ENCODE data around the gene ADAM8. TPM values are rescaled to one million over a fixed set of nuclear protein-coding genes. Genes with fewer than 3 reads are reported as not detected.

ADAM8 gene
- total and polyA plus RNA-seq, 12 donors = 0.61 to 7.7 (median 3.8) TPM

DNA sequence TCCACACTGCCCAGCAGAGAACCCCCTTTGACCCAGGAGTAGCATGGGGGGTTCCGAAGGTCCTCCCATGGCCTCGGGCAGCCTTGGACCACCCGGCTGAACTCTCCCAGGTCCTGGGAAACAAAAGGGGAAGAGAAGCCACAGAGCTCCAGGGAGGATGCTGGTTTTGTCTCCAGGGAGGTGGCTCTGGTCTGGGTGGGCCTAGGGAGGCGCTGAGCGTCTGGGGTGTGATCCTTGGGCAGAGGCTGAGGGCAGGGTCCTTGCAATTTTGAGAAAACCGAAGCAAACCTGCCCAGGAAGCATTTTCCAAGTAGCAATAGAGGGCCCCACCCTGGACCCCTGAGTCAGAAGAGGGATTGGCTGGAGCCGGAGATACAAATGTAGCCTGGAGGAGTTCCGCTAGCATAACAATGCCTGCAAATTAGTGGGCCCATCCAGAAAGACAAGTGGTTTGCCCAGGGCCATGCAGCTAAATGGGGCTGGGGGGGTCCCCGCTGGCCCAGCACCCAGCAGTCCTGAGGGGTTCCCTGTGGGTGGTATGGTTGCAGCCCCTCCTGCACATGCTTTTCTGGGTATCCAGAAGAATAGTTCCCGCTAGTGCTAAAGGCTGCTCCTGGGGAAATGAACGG is 44.6 kb downstream of the ADAM8 start:
- Histone ChIP-seq H3K27me3 (peaks cover 75% of the 10 kb centered on the region), H3K4me3 (no peak overlapping the region), H3K27ac (no peak overlapping the region), H3K9me3 (replicated peaks in 1 of 3) (no peaks in the 10 kb centered on the region), H3K4me1 (replicated peaks in 1 of 2) (peaks cover 0 to 8% of the 10 kb centered on the region in 2 donors), H3K36me3 (replicated peaks in 1 of 2) (no peaks in the 10 kb centered on the region)
- DNase-seq = no peak
- no peak for TF ChIP-seq CTCF (IDR thresholded peaks at IDR 0.05)
- TF ChIP-seq POLR2A (IDR thresholded peaks at IDR 0.05) = no peak
- 54 to 70% (median 64%) methylated on average over 8 to 11 of the region's 11 CpGs for WGBS, 4 donors
- intact Hi-C loops (cut with DNase I) = loop anchor here in 1 of 2 donors (10.0 kb wide), 1 partner anchor 77 kb away; no protein-coding TSS in a partner anchor

DNA sequence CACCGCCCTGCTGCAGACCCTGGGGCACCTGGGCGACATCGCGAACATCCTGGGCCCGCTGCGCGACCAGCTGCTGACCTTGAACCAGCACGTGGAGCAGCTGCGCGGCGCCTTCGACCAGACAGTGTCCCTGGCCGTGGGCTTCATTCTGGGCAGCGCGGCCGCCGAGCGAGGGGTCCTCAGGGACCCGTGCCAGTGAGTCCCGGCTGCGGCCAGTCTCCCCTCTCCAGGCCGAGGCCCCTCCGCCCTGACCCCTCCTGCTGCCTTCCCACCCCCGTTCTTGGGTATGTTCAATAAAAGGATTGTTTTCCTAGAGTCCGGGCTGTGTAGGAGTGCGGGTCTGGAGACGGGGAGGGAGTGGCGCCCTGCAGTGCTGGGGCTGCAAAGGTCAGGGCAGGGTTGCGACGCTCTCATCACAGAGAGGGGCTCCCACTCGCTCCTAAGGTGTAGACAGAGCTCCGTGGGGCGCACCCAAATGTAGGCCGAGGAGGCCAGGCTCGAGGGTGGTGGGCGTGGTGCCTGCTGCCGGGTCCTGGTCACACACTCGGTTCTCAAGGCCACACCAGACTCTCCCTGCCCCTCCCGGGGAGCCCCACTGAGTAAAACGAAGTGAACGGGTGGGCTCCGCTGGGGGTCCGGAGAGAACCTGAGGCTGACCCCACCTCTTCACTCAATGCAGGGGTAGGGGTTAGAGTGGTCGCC is 45.3 kb downstream of the ADAM8 start:
- 15 to 32% (median 22%) methylated on average over 5 to 44 of the region's 44 CpGs for WGBS, 4 donors
- H3K4me1 ChIP-seq (replicated peaks in 1 of 2) = peaks cover 0 to 2% of the 10 kb centered on the region in 2 donors
- H3K27me3 ChIP-seq = peaks cover 72% of the 10 kb centered on the region
- intact Hi-C loops (cut with DNase I) = loop anchor here in 1 of 2 donors (10.0 kb wide), 1 partner anchor 77 kb away; no protein-coding TSS in a partner anchor
- H3K9me3 ChIP-seq (replicated peaks in 1 of 3) = no peaks in the 10 kb centered on the region
- H3K36me3 ChIP-seq (replicated peaks in 1 of 2) = no peaks in the 10 kb centered on the region
- TF ChIP-seq POLR2A (IDR thresholded peaks at IDR 0.05) (no peak), CTCF (IDR thresholded peaks at IDR 0.05) (no peak)
- H3K4me3 ChIP-seq = no peak overlapping the region
- H3K27ac ChIP-seq = no peak overlapping the region
- no peak for DNase-seq

DNA sequence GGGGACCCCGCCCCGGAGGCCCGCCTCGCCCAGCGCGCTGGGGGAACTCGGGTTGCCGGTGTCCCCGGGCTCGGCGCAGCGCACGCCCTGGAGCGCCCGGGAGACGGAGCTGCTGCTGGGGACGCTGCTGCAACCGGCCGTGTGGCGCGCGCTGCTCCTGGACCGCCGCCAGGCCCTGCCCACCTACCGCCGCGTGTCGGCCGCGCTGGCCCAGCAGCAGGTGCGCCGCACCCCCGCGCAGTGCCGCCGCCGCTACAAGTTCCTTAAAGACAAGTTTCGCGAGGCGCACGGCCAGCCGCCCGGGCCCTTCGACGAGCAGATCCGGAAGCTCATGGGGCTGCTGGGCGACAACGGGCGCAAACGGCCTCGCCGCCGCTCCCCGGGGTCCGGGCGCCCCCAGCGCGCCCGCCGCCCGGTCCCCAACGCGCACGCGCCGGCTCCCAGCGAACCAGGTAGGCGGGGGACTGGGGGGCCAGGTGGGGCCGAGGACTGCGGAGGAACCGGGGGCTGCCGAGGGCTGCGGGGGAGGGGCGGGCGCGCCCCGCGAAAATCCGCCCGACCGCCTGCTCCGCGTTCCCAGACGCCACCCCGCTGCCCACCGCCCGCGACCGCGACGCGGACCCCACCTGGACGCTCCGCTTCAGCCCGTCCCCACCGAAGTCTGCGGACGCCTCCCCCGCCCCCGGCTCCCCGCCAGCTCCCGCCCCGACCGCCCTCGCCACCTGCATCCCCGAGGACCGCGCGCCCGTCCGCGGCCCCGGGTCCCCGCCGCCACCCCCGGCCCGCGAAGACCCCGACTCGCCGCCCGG is 46.1 kb downstream of the ADAM8 start:
- H3K27me3 ChIP-seq = peaks cover 64% of the 10 kb centered on the region
- H3K36me3 ChIP-seq (replicated peaks in 1 of 2) = no peaks in the 10 kb centered on the region
- H3K9me3 ChIP-seq (replicated peaks in 1 of 3) = no peaks in the 10 kb centered on the region
- no peak for TF ChIP-seq POLR2A (IDR thresholded peaks at IDR 0.05)
- no peak for TF ChIP-seq CTCF (IDR thresholded peaks at IDR 0.05)
- H3K4me3 ChIP-seq = peak overlapping the region in 1 of 4 donors; percentile 36
- intact Hi-C loops (cut with DNase I) = loop anchor here in 1 of 2 donors (10.0 kb wide), 1 partner anchor 76 kb away; no protein-coding TSS in a partner anchor
- no peaks in the 10 kb centered on the region for H3K4me1 ChIP-seq (replicated peaks in 1 of 2)
- WGBS, 4 donors = 1 to 2% methylated on average over 87 to 116 of the region's 122 CpGs; no CpG with 5 or more reads in 2 of the 4 donors
- H3K27ac ChIP-seq = no peak overlapping the region
- no peak for DNase-seq

GRCh38 chr10:133230044-133230361 is 46.7 kb downstream of the ADAM8 start, which contains the start of gene UTF1:
Gene UTF1, plus strand, starts transcription at chr10:133230217. Its CDS starts 72 bp downstream, at chr10:133230289.
- Histone ChIP-seq H3K4me1 (replicated peaks in 1 of 2) (no peaks in the 10 kb centered on the region), H3K4me3 (peak within 1 kb of the TSS in 1 of 4 donors; percentile 36), H3K36me3 (replicated peaks in 1 of 2) (no peaks in the 10 kb centered on the region), H3K9me3 (replicated peaks in 1 of 3) (no peaks in the 10 kb centered on the region), H3K27me3 (peaks cover 59% of the 10 kb centered on the region), H3K27ac (no peak within 1 kb of the TSS)
- intact Hi-C loops (cut with DNase I) = loop anchor here in 1 of 2 donors (10.0 kb wide), 1 partner anchor 75 kb away; no protein-coding TSS in a partner anchor
- DNase-seq = no peak
- 2% methylated on average over 32 to 48 of the region's 49 CpGs; no CpG with 5 or more reads in 2 of the 4 donors for WGBS, 4 donors
- TF ChIP-seq POLR2A (IDR thresholded peaks at IDR 0.05) (no peak), CTCF (IDR thresholded peaks at IDR 0.05) (no peak)
